Lung microvascular endothelial cell (primary cell): Measurements from ENCODE around the gene CMIP. TPM values are rescaled to one million over a fixed set of nuclear protein-coding genes. Genes with fewer than 3 reads are reported as not detected.
A peak's percentile ranks its signal among the peaks of the same experiment; 100 is the strongest.
"Not testable (repeated sequence)": the region's sequence is repeated elsewhere in the genome, so short reads cannot be mapped to it uniquely, and the experiment has no call there.

ENCODE experiments used
- DNase-seq, 2 donors: peaks; one replicate each; pipeline versions ENCODE4 v3.0.0 to v3.0.0-alpha.2; 2010; ENCODE audit warnings: low read depth in 2 of 2
- total RNA-seq: library from RNA; depleted of rRNA; stranded (reverse); fragments of >200 nt; gene quantifications from 2 replicates; pipeline ENCODE4 v1.2.1, GENCODE V29; 2014

CMIP gene
- 8.5 and 10.3 TPM in 2 replicates for total RNA-seq

- peak; percentile 82 to 89 for DNase-seq
Measured at GRCh38 chr16:81444448-81445121, at the start of gene CMIP. Gene CMIP (plus strand): TSS chr16:81444808.

- peak in 1 of 2 donors; percentile 61 for DNase-seq
Measured at GRCh38 chr16:81394966-81395655, 49.5 kb upstream of the CMIP start.

DNA sequence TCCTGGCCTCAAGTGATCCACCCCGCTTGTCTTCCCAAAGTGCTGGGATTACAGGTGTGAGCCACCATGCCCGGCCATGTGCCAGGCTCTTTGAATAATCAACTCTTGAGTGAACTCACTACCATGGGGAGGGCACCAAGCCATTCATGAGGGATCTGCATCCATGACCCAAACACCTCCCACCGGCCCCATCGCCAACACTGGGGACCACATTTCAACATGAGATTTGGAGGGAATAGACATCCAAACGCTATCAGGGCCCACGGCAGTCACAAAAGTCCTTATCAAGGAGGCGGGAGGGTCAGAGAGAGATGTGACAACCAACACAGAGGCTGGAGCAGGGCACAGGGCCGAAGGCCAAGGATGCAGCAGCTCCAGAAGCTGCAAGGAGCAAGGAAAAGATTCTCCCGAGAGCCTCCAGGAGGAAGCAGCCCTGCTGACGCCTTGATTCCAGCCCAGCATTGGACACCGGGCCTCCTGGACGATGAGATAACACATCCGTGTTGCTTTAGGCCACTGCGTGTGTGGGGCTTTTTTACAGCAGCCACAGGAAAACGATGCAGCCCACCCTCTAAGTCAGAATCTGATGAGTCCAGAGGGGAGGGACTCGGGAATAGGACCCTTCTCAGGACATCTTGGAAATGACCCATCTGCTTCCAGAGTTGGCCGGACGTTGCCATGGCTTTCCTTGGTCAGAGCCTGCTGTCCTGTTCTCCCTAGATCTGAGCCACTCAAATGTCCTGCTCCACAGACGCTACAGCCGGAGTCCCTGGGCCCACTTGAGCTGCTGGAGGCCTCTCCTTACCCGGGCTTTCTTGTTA, 47.3 kb upstream of the CMIP start:
- DNase-seq = no peak

DNA sequence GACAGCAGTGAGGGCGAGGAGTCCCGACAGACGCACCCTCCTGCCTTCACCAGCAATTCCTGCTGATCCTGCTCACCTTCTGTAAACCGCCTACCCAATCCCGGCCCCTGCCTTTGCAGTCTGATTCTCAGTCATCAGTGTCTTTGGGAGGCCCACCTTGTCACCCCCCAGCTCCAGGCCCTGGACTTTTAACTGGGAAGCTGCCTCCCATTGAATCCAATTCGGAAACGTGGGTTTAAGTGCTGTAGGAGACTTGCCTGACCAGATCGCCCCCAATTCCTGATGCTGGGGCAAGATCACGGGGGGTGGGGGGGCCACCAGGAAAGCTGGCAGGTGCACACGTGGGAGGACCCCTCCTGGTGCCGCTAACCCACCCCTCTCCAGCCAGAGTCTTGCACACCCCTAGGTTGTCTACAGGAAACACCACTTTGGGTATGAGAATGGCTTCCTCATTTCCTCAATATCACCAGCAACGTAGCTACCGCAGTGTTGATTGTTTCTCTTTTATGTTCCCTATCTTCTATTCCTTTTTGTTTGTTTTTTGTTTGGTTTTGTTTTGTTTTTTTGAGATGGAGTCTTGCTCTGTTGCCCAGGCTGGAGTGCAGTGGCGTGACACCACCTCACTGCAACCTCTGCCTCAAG, 46.6 kb upstream of the CMIP start:
- DNase-seq = no peak

GRCh38 chr16:81399909-81400308, 44.7 kb upstream of the CMIP start:
- DNase-seq = no peak

DNA sequence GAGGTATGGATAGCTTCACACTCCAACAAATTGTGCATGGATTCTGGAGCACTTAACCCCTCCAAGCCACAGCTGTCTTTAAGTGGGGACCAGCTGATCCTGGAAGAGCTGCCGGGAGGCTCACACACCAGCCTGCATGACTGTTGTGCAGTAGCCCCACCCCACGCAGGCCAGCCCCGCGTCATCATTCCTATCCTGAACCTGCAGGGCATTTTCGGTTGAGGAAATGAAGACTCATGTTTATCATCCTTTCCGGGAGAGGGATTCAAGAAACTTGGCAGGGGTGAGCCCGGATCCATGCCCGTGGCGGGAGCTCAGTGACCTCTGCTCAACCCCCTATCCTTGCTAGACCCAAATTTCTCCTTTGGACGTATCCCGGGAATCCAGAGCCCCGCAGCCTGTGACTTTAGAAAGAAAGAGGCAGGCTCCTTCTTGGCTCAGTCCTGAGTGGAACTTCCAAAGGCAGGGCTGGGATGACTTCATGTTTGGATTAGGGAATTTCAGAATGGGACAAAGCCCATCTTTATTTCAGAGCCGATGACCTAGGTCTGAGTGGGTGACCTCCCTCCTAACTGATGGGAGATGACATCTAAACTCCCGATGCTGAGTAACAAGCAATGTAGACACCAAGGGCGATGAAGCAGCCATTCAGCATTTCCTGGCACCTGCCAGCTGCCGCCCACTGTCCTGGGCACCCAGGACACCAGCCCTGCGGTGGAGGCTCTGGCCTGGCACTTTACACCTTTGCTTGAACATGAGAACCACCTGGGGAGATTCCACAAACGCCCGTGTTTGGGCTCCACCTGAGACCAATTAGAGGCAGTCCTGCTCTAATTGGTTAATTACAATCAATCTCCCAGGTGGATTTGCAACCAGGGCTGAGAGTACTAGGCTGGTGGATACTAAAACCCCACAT, 43.3 kb upstream of the CMIP start:
- peak; percentile 64 to 93 for DNase-seq

GRCh38 chr16:81403208-81403600, 41.4 kb upstream of the CMIP start:
- no peak for DNase-seq

GRCh38 chr16:81403601-81404391, 40.8 kb upstream of the CMIP start:
- DNase-seq = peak; percentile 80 to 87

- DNase-seq = not testable (repeated sequence)
Measured at GRCh38 chr16:81405002-81405401, 39.6 kb upstream of the CMIP start.

- DNase-seq = peak; percentile 68 to 95
Measured at GRCh38 chr16:81405702-81406113, 38.9 kb upstream of the CMIP start.

- DNase-seq = no peak
Measured at GRCh38 chr16:81408409-81408950, 36.1 kb upstream of the CMIP start.

GRCh38 chr16:81409016-81409556, 35.5 kb upstream of the CMIP start:
- no peak for DNase-seq

GRCh38 chr16:81410643-81411293, 33.8 kb upstream of the CMIP start:
- DNase-seq = peak in 1 of 2 donors; percentile 50

DNA sequence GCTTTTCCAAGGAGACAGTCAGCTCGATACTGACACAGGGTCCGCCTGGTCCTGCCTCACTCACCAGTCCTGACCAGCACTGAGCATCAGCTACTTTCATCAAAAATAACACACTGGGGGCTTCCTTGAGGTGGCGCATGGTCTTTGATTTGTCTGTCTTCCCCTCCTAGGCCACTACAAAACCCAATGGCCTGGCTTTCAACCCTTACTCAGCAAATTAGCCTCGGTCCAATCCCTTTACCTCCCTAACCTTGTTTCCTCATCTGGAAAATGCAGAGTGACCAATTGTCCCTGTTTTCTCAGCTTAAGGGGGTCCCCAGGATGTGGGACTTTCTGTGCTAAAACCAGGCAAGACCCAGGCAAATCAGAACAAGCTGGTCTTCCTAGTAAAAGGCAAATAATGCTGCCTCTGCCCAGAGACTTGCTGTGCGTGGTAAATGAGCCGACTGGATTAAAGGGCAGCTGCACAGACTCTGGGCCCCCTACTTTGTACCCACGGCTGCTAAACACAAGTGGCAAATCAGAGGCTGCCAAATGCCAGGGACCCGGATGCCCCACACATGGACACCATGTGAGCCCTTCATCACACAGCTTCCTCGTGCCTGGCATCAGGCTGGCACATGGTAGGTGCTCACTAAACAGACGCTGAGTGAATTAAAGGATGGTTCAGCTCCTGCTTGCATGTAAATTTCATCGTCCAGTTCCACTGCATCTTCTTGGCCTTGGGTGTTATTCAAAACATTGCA, 31.2 kb upstream of the CMIP start:
- DNase-seq = no peak

DNA sequence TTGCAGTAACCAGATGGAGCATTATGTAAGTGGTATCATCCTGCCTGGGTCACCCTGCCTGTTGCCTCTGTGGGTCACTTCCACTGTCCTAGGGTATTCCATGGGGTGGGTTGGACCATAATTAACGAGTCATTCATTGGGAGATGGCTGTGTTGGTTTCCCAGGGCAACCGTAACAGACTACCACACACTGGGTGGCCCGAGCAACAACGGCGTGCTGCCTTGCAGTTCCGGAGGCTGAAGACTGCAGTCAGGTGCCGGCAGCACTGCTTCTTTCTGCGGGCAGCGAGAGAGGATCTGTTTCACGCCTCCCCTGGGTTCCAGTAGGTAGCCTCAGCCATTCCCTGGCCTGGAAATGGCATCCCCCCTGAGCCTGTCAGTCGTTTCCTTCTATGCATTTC, 28.9 kb upstream of the CMIP start:
- DNase-seq = no peak

- DNase-seq = no peak
Measured at GRCh38 chr16:81416749-81417148, 27.9 kb upstream of the CMIP start.

DNA sequence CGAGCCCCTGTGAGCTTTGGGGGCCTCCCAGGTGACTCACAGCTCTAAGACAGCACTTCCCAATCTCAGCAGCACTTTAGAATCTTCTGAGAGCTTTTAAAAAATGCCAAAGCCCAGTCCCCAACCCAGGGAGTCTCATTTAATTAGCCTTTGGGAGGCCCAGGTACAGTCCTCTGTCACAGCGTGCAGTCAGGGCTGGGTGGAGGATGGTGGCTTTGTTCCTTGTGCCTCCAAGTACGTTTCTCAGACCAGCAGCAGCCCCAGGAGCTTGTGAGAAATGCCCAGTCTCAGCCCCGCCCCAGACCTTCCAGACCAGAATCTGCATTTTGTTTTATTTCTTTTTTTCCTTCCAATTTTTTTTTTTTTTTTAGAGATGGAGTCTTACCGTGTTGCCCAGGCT, 27.4 kb upstream of the CMIP start:
- no peak for DNase-seq

DNA sequence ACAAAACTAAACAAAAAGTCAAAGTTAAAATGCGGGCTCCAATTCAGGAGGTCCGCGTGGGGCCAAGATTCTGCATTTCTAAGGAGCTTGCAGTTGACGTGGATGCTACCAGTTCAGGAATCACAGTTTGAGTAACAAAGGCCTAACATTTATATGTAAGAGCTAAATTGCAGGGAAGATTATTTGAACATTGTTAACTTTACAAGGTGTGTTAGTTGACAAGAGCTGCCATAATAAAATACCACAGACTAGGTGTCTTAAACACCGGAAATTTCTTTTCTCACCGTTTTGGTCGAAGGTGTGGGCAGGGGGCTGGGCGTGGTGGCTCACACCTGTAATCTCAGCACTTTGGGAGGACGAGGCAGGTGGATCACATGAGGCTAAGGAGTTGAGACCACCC, 24.8 kb upstream of the CMIP start:
- no peak for DNase-seq
